ENCODE data around the gene PHF14. TPM values are rescaled to one million over a fixed set of nuclear protein-coding genes. Genes with fewer than 3 reads are reported as not detected.

PHF14 gene
- total RNA-seq, 2 donors from 2014 or later, result 13.0 to 14.3 TPM

DNA sequence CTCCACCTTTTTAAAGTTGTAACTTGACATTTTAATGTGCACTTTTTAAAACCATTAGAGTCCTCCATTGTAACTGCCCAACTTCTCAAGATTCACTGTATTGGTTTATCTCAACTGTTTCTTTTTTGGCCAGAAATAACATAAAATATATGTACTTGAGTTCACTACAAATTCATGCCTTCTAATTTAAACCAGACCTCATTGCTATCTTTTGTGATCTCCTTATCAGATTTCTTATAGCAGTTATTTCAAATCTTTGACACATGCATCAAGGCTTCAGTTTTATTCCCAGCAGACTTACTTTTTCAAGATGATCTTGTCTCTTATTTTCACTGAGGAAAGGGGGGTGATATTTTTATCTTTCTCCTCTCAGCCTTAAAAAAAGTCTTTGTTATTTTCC lies 154.3 kb downstream of the PHF14 start:
- no peaks in the 10 kb centered on the region for H3K4me1 ChIP-seq
- no peak overlapping the region for H3K27ac ChIP-seq
- no peak overlapping the region for H3K4me3 ChIP-seq
- DNase-seq (ENCODE audit: low spot score), result no peak
- H3K9me3 ChIP-seq, result no peaks in the 10 kb centered on the region
- no peaks in the 10 kb centered on the region for H3K36me3 ChIP-seq
- no peak for TF ChIP-seq CTCF (IDR thresholded peaks at IDR 0.05)
- H3K27me3 ChIP-seq, result no peaks in the 10 kb centered on the region

- TF ChIP-seq CTCF (IDR thresholded peaks at IDR 0.05), result no peak
- no peaks in the 10 kb centered on the region for H3K27me3 ChIP-seq
- no peaks in the 10 kb centered on the region for H3K9me3 ChIP-seq
- H3K4me3 ChIP-seq, result no peak overlapping the region
- no peaks in the 10 kb centered on the region for H3K36me3 ChIP-seq
- no peak for DNase-seq (ENCODE audit: low spot score)
- no peak overlapping the region for H3K27ac ChIP-seq
- H3K4me1 ChIP-seq, result no peaks in the 10 kb centered on the region
Observed at GRCh38 chr7:11128498-11128897, 154.8 kb downstream of the PHF14 start.

- H3K27ac ChIP-seq, result no peak overlapping the region
- no peak overlapping the region for H3K4me3 ChIP-seq
- no peaks in the 10 kb centered on the region for H3K9me3 ChIP-seq
- no peaks in the 10 kb centered on the region for H3K36me3 ChIP-seq
- no peak for DNase-seq (ENCODE audit: low spot score)
- no peaks in the 10 kb centered on the region for H3K27me3 ChIP-seq
- no peak for TF ChIP-seq CTCF (IDR thresholded peaks at IDR 0.05)
- H3K4me1 ChIP-seq, result no peaks in the 10 kb centered on the region
Observed at GRCh38 chr7:11130012-11130411, 156.3 kb downstream of the PHF14 start.

DNA sequence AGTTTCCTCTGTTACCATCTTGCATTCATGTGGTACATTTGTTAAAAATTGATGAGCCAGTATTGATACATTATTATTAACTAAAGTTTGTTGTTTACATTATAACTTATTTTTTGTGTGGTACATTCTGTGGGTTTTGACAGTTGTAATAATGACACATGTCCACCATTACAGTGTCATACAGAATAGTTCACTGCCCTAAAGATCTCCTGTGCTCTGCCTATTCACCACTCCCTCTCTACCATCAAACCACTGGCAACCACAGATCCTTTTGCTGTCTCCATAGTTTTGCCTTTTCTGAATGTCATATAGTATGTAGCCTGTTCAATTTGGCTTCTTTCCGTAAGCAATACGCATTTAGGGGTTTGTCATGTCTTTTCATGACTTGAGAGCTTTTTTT lies 156.9 kb downstream of the PHF14 start:
- TF ChIP-seq CTCF (IDR thresholded peaks at IDR 0.05), result no peak
- Histone ChIP-seq H3K27ac (no peak overlapping the region), H3K36me3 (no peaks in the 10 kb centered on the region), H3K4me1 (no peaks in the 10 kb centered on the region), H3K4me3 (no peak overlapping the region), H3K9me3 (no peaks in the 10 kb centered on the region), H3K27me3 (no peaks in the 10 kb centered on the region)
- no peak for DNase-seq (ENCODE audit: low spot score)

DNA sequence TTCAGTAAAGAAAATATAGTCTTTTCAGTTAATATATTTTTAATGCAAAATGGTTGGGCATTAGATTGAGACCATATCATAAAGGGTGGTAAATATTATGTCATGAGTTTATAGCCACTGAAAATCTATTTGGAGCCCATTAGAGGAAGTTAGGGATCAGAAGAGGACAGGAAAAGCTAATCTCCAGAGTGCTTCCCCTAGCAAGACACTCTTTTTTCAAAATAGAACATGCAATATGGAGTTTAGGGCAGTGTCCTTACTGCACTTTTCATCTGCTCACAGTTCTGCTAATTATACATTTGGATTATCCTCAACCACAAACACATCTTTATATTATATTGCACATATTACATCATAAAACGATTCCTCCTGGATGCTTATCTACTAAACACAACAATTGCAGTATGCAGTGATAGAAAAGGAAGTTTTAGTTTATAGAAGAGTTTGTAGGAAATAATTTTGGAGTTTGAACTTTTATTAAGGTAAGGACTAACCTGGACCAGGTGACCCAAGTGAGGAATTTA lies 159.8 kb downstream of the PHF14 start:
- Histone ChIP-seq H3K27me3 (no peaks in the 10 kb centered on the region), H3K27ac (no peak overlapping the region), H3K36me3 (no peaks in the 10 kb centered on the region), H3K4me1 (no peaks in the 10 kb centered on the region), H3K4me3 (no peak overlapping the region), H3K9me3 (no peaks in the 10 kb centered on the region)
- no peak for TF ChIP-seq CTCF (IDR thresholded peaks at IDR 0.05)
- no peak for DNase-seq (ENCODE audit: low spot score)

- Histone ChIP-seq H3K27me3 (no peaks in the 10 kb centered on the region), H3K4me3 (no peak overlapping the region), H3K27ac (no peak overlapping the region), H3K4me1 (no peaks in the 10 kb centered on the region), H3K36me3 (no peaks in the 10 kb centered on the region), H3K9me3 (no peaks in the 10 kb centered on the region)
- no peak for TF ChIP-seq CTCF (IDR thresholded peaks at IDR 0.05)
- no peak for DNase-seq (ENCODE audit: low spot score)
Observed at GRCh38 chr7:11135573-11135972, 161.9 kb downstream of the PHF14 start.
